Activated naive CD4-positive, alpha-beta T cell treated with Interleukin-2 at 50 U/mL for 16 hours (primary cell): ENCODE results near the gene ARHGAP25.

Source experiments
- DNase-seq: peaks from one replicate; pipeline ENCODE4 v3.0.0-alpha.2; 2020

ARHGAP25 gene

GRCh38 chr2:68734688-68735525 lies at the start of gene ARHGAP25:
TSS of gene ARHGAP25 (plus strand) at chr2:68734811. CDS start at chr2:68735200, 389 bp downstream.
- DNase-seq = peak; percentile 68

GRCh38 chr2:68686178-68686577 lies 48.4 kb upstream of the ARHGAP25 start:
- no peak for DNase-seq

GRCh38 chr2:68687018-68687417 lies 47.6 kb upstream of the ARHGAP25 start:
- no peak for DNase-seq

- DNase-seq = no peak
Observed at GRCh38 chr2:68689553-68690537, 44.8 kb upstream of the ARHGAP25 start.

GRCh38 chr2:68690851-68691250 lies 43.8 kb upstream of the ARHGAP25 start:
- DNase-seq = no peak

- no peak for DNase-seq
Observed at GRCh38 chr2:68692511-68692910, 42.1 kb upstream of the ARHGAP25 start.

- DNase-seq = no peak
Observed at GRCh38 chr2:68693951-68694350, 40.7 kb upstream of the ARHGAP25 start.

- no peak for DNase-seq
Observed at GRCh38 chr2:68695971-68696370, 38.6 kb upstream of the ARHGAP25 start.

- no peak for DNase-seq
Observed at GRCh38 chr2:68696554-68696953, 38.1 kb upstream of the ARHGAP25 start.

GRCh38 chr2:68698567-68699377 lies 35.8 kb upstream of the ARHGAP25 start:
- no peak for DNase-seq

GRCh38 chr2:68700560-68700959 lies 34.1 kb upstream of the ARHGAP25 start:
- no peak for DNase-seq

GRCh38 chr2:68706637-68707036 lies 28.0 kb upstream of the ARHGAP25 start:
- DNase-seq = no peak

- DNase-seq = no peak
Observed at GRCh38 chr2:68708629-68709028, 26.0 kb upstream of the ARHGAP25 start.

GRCh38 chr2:68709421-68709911 lies 25.1 kb upstream of the ARHGAP25 start:
- no peak for DNase-seq

- no peak for DNase-seq
Observed at GRCh38 chr2:68710336-68710735, 24.3 kb upstream of the ARHGAP25 start.

GRCh38 chr2:68710756-68711155 lies 23.9 kb upstream of the ARHGAP25 start:
- DNase-seq = no peak

GRCh38 chr2:68714866-68715265 lies 19.7 kb upstream of the ARHGAP25 start:
- DNase-seq = no peak

GRCh38 chr2:68715353-68716041 lies 19.1 kb upstream of the ARHGAP25 start:
- peak; percentile 57 for DNase-seq

GRCh38 chr2:68716604-68717304 lies 17.9 kb upstream of the ARHGAP25 start:
- DNase-seq = no peak

GRCh38 chr2:68717305-68717661 lies 17.3 kb upstream of the ARHGAP25 start:
- DNase-seq = peak; percentile 52

GRCh38 chr2:68719912-68720311 lies 14.7 kb upstream of the ARHGAP25 start:
- no peak for DNase-seq
